Measurements from ENCODE around the gene KRTAP10-6. TPM values are rescaled to one million over a fixed set of nuclear protein-coding genes. Genes with fewer than 3 reads are reported as not detected.

Gene KRTAP10-6
- total and polyA plus RNA-seq, 3 donors from 2014 or later, result not detected

GRCh38 chr21:44589586-44590305, 2.6 kb downstream of the KRTAP10-6 start:
- 79 to 84% methylated on average over 15 to 23 of the region's 24 CpGs for WGBS, 2 donors
- TF ChIP-seq POLR2A (IDR thresholded peaks at IDR 0.05), result no peak
- TF ChIP-seq CTCF (IDR thresholded peaks at IDR 0.05), result no peak
- Histone ChIP-seq H3K9me3 (no peaks in the 10 kb centered on the region), H3K27ac (no peak overlapping the region), H3K4me3 (no peak overlapping the region), H3K36me3 (ENCODE audit: low read depth, missing control alignments) (no peaks in the 10 kb centered on the region), H3K27me3 (no peaks in the 10 kb centered on the region), H3K4me1 (no peaks in the 10 kb centered on the region)
- no peak for DNase-seq
- intact Hi-C loops (cut with DNase I; ENCODE audit: low total_unique reads), result no loop called here

GRCh38 chr21:44589094-44589493, 3.2 kb downstream of the KRTAP10-6 start:
- intact Hi-C loops (cut with DNase I; ENCODE audit: low total_unique reads), result no loop called here
- Histone ChIP-seq H3K4me1 (no peaks in the 10 kb centered on the region), H3K9me3 (no peaks in the 10 kb centered on the region), H3K27ac (no peak overlapping the region), H3K27me3 (no peaks in the 10 kb centered on the region), H3K4me3 (no peak overlapping the region), H3K36me3 (ENCODE audit: low read depth, missing control alignments) (no peaks in the 10 kb centered on the region)
- no peak for TF ChIP-seq POLR2A (IDR thresholded peaks at IDR 0.05)
- TF ChIP-seq CTCF (IDR thresholded peaks at IDR 0.05), result no peak
- WGBS, 2 donors, result 96% methylated on average over 2 of the region's 2 CpGs
- no peak for DNase-seq

- Histone ChIP-seq H3K27me3 (no peaks in the 10 kb centered on the region), H3K4me1 (no peaks in the 10 kb centered on the region), H3K9me3 (no peaks in the 10 kb centered on the region), H3K4me3 (no peak overlapping the region), H3K36me3 (ENCODE audit: low read depth, missing control alignments) (no peaks in the 10 kb centered on the region), H3K27ac (no peak overlapping the region)
- WGBS, 2 donors, result 86 to 95% methylated on average over 3 of the region's 3 CpGs
- no peak for DNase-seq
- TF ChIP-seq POLR2A (IDR thresholded peaks at IDR 0.05) (no peak), CTCF (IDR thresholded peaks at IDR 0.05) (no peak)
- intact Hi-C loops (cut with DNase I; ENCODE audit: low total_unique reads), result no loop called here
Observed at GRCh38 chr21:44585892-44586291, 6.4 kb downstream of the KRTAP10-6 start.

- no peaks in the 10 kb centered on the region for H3K27me3 ChIP-seq
- intact Hi-C loops (cut with DNase I; ENCODE audit: low total_unique reads), result no loop called here
- H3K27ac ChIP-seq, result no peak overlapping the region
- no peaks in the 10 kb centered on the region for H3K36me3 ChIP-seq (ENCODE audit: low read depth, missing control alignments)
- no peaks in the 10 kb centered on the region for H3K9me3 ChIP-seq
- H3K4me3 ChIP-seq, result no peak overlapping the region
- 79 to 83% methylated on average over 6 of the region's 6 CpGs for WGBS, 2 donors
- TF ChIP-seq CTCF (IDR thresholded peaks at IDR 0.05) (no peak), POLR2A (IDR thresholded peaks at IDR 0.05) (no peak)
- no peaks in the 10 kb centered on the region for H3K4me1 ChIP-seq
- no peak for DNase-seq
Observed at GRCh38 chr21:44583800-44584147, 8.5 kb downstream of the KRTAP10-6 start.

All from testis (tissue), 3 donors.